Measurements from ENCODE around the gene PDE6C.
A peak's percentile ranks its signal among the peaks of the same experiment; 100 is the strongest.
"Not testable (repeated sequence)": the region's sequence is repeated elsewhere in the genome, so short reads cannot be mapped to it uniquely, and the experiment has no call there.

The PDE6C gene

GRCh38 chr10:93630625-93631557 is 18.6 kb downstream of the PDE6C start:
- DNase-seq (ENCODE audit: low read depth) = no peak

DNA sequence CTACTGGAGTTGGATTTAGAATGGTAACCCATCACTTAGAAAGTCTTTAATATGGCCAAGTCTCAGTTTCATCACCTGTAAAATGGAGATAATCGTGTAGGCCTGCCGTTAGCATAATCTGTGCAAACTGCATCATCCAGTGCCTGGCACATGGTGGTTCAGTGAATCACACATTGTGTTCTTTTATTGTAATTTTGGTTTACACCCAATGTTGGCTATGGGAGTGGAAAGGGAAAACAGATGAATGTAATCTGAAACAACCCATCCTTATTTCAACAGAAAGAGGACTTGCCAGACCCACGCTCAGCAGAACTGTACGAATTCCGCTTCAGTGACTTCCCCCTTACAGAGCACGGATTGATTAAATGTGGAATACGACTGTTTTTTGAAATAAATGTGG is 27.5 kb downstream of the PDE6C start:
- DNase-seq (ENCODE audit: low read depth) = no peak

DNA sequence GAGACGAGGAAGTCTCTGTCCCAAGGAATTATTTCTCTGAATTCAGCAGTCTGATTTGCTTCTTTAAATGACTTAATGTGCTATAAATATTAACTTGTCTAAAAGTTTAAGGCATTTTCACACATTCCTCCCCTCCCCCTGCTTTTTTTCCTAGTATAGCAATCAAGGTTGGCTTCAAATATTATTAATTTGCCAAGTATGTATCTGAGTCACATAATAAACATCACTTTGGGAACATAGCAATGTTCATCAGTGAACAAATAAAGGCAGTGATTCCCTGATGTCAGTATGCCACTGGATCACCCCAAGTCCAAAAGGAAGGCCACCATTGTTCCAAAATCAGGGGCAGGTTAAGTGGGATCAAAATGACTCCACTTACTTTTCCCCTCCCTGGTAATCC is 40.5 kb downstream of the PDE6C start:
- peak; percentile 11 for DNase-seq (ENCODE audit: low read depth)

DNA sequence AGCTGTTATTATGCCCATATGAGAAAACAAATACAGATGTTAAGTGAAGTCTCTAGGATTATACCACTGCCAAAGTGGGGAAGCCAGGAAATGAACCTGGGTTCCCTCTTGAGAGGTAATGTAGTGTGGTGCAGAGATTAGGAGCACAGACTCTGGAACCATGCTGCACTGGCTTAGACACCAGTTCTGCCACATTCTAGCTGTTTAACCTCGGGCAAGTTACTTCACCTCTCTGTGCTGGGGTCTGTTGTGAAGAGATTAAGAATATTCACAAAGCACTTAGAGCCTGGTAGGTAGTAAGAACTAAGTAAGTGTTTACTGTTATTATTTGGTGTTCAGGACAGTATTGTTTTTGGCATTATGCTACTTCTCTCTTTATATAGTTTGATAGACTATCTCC is 41.9 kb downstream of the PDE6C start:
- DNase-seq (ENCODE audit: low read depth) = no peak

DNA sequence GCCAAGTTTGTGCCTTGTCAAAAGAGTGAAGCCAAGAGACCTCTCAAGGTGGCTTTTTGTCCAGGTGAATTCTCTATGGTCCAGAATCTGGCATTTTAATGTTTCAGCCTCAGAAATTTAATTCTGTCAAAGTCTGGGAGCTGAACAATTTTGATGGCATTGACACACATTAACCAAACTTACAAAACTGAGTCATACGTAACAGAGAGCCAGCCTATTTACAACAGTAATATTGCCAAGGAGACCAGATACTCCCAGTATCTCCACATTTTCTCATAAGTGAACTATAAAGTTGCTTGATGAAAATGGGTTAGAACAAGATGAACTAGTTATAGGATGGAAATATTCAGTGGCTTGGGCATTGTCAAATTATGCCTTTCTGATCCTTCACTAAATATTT is 43.8 kb downstream of the PDE6C start:
- DNase-seq (ENCODE audit: low read depth) = no peak

DNA sequence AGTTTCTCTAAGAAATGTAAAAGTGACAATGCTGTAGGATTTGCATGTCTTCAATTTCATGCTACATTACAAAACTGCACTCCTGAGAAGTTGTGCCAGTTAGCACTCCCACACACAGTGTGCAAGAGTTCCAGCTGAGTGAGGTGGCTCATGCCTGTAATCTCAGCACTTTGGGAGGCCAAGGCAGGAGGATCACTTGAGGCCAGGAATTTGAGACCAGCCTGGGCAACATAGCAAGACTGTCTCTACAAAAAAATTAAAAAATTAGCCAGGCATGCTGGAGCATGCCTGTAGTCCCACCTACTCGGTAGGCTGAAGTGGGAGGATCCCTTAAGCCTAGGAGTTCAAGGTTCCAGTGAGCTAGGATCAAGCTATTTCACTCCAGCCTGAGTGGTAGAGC is 45.4 kb downstream of the PDE6C start:
- DNase-seq (ENCODE audit: low read depth) = no peak

DNA sequence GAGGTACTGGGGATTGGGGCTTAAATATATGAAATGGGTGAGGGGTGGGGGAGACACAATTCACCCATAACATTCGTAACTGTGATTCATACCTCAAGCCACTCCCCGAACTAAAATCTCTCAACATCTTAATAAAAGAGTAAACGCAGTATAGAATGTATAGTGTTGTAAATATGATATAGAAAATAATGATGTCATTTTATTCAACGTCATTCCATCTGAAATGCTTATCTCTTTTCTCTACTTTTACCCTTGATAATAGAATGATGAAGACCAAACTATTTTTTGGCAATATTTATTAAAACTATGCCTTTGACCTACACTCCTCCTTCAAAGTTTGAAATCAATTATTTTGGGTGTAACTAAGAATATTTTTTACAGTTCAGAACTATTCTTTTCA is 53.7 kb downstream of the PDE6C start:
- DNase-seq (ENCODE audit: low read depth) = no peak

GRCh38 chr10:93667795-93668194 is 55.5 kb downstream of the PDE6C start:
- no peak for DNase-seq (ENCODE audit: low read depth)

GRCh38 chr10:93670372-93670771 is 58.0 kb downstream of the PDE6C start:
- no peak for DNase-seq (ENCODE audit: low read depth)

- DNase-seq (ENCODE audit: low read depth) = no peak
Observed at GRCh38 chr10:93671042-93671441, 58.7 kb downstream of the PDE6C start.

DNA sequence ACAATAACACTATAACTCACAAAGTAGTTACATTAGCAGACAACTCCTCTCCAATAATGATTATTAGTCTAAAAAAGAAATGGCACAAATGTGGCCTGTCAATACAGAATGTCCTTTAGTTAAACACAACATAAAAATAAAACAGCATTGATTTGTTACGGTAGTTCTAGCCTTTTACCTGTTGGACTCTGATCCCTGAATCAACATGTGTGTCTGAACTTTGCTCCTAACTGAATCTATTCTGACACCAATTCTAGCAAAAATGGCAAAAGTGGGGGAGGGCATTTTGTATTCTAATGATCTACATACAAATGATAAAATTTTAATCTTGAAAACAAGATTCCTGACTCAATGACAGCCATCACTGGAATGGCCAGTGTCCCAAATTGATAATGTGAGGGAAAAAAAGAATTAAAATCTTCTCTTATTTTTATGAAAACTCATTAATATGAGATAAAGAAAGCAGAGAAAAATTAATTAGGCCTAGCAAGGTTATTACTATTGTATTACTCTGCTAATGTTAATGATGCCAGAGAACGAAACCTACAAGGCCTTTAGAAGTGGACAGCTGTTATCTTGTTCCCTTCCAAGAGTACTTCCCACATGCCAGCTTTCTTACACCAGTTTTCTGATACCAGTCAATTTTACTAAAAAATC is 59.8 kb downstream of the PDE6C start:
- DNase-seq (ENCODE audit: low read depth) = no peak

DNA sequence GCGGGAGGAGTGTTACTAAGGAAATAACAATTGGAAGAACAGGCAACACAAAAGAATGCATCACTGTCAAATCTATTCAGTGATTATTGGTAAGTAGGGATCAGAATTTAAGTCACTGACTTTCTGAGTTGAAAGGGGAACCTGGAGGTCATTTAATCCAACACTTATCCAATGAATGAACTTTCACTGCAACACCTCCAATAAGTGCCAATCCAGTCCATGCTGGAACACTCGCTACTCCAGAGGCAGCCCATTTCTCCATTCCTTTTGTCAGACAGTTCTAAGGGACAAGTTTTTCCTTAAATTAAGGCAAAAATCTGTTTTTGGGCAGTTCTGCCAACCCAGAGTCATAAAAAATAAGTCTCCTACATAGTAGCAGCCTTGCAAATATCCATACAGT is 60.6 kb downstream of the PDE6C start:
- DNase-seq (ENCODE audit: low read depth) = no peak

DNA sequence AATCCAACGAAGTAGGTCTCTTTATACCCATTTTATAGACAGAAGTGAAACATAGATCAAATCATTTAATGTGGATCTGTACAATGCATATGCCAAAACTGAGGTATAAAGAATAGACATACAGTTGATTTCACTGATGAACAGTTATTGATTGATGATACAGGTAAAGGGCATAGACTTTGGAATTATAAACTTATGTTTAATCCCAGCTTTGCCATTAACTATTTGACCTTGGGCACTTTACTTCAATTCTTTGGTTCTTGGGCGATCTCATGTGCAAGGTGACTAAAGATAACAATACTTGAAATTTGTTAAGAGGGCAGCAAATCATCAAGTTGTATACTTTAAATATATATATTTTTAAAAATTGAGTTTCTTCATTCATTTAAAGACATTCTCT is 61.5 kb downstream of the PDE6C start:
- DNase-seq (ENCODE audit: low read depth) = no peak

DNA sequence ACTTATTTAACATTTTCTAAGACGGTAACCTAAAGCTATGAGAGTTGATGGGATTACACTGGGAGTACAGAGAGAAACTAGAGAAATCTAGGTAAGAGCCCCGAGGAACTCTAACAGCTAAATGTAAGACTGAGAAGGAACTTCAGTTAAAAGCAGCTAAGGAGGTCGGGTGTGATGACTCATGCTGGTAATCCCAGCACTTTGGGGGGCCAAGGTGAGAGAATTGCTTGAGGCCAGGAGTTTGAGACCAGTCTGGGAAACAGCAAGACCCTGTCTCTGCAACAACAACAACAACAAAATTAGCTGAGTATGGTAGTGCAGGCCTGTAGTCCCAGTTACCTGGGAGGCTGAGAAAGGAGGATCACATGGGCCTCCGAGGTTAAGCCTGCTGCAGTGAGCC is 66.0 kb downstream of the PDE6C start:
- DNase-seq (ENCODE audit: low read depth) = no peak

DNA sequence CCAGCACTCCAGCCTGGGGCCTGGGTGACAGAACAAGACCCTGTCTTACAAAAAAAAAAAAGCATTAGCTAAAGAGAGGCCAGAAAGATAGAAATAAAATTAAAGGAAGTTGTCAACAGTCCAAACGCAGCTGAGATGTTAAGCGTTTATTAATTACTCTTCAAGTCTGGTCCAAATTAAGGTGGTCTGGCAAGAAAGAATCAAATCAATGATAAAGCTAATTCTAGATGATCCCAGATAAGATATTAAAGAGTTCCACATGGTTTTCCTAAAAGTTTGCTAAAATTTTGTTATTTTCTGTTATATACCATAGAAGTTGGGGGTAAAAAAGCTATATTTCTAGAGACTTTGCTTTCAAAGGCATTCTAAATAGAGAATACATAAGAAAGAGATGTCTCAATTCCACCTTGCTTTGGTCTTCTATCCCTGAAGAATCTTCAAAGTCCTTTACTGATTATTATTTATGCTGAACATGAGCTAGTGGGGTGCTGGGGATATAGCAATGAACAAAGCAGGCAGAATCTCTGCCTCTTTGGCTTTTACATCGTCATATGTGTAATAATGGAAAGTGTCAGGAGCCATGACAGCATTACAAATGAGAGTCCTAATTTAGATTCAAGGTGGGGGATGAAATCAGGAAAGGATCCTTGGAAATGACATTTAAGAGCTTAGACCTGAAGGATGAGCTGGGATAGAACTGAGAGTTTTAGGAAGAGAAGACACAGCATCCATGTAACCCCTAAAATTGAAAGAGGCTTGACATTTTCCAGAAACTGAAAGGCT is 66.7 kb downstream of the PDE6C start:
- DNase-seq (ENCODE audit: low read depth) = no peak

GRCh38 chr10:93680412-93681047 is 68.2 kb downstream of the PDE6C start:
- peak; percentile 7 for DNase-seq (ENCODE audit: low read depth)

DNA sequence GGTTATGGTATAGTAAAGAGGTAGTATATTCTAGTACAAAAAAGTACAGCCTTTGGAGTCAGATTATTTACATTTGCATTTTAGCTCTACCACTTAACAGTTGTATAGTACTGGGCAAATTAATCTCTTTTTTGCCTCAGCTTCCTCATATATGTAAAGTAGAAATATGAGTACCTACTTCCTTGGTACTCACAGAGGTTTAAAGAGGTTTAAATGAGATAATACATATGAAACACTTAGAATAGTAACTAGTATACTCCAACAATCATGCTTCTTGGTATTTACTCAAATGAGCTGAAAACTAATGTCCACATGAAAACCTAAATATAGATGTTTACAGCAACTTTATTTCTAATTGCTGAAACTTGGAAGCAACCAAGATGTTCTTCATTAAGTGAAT is 75.4 kb downstream of the PDE6C start:
- no peak for DNase-seq (ENCODE audit: low read depth)

DNA sequence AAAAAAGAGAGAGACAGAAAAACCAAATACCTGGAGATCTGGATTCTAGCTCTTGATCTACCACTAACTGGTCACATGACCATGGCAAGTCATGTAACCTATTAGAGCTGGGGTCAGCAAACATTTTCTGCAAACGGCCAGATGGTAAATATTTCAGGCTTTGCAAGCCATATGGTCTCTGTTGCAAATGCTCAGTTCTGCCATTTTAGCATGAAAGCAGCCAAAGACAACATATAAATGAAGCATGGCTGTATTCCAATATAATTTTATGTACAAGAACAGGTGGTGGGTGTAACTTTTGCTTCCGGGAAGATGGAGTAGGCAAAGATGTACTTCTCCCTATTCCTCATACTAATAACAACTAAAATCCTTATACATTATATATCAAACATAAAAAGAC is 83.4 kb downstream of the PDE6C start:
- DNase-seq (ENCODE audit: low read depth) = no peak

- not testable (repeated sequence) for DNase-seq (ENCODE audit: low read depth)
Observed at GRCh38 chr10:93696582-93696981, 84.2 kb downstream of the PDE6C start.

DNA sequence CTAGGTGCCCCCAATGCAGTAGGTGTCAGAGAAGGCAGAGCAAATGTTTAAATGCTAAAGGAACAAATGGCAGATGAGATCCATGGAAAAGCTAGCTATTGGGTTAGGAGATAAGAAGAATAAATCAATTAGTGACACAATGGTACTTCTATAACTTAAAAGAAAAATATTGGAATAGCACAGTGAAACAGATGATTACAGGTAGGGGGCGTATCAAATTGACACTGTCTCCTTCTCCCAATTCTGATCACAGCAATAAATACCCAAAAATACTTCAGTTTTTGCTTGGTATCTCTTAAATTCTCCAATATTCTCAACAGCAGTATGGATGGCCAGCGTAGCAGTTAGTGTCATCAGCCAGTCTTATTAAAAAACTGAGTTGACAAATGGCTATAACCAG is 84.9 kb downstream of the PDE6C start:
- no peak for DNase-seq (ENCODE audit: low read depth)

DNA sequence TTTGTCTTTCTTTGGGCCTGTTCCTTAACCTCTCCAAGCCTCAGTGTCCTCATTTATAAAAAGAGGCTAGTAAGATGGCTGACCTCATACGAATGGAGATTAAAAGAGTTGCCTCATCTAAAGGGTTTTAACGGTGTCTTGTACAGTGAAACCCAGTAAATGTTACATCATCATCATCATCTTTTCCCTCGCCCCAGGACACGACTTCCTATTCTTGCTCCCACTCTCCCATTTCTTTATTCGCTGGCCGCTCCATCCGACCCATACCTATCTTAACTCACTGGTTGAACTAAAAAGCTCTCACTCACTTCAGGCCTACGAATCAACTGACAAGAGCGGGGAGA is 89.5 kb downstream of the PDE6C start:
- no peak for DNase-seq (ENCODE audit: low read depth)

DNA sequence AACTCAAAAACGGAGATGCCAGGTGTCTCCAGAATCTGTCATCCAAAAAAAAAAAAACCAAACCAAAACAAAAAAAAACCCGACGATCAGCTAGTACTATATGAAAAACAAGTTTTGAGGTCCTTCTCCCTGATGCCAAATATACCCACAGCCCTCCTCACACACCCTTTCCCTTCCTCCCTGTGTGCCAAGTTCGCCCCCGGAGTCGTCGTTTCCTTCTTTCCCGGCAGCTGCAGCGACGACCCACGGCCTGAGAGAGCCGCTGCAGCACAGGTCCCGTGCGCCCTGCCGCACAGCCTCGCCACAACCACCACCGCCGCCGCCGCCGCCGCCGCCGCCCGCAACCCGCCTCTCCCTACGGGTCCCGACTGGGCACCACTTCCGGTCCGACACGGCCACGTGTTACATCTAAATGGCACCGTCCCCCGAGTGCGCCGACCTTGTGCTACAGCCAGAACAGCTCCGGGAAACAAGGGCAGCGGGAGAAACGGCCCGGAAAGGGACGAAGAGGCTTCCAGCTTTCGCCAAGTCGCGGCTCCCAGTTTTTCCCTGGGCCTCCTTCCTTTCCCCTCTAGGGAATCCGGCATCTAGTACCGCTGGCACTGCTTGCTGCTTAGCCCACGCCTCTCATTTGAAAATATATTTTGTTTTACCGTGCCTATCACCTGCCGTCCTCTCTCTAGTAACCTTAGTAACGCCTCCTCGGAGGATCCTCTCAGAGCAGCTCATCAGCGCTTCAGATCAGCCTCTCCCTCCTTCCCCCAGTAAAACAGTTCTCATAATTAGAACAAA is 90.1 kb downstream of the PDE6C start, which contains the start of gene FRA10AC1:
FRA10AC1 (minus strand) TSS at position 383 of the 792 bp plus-strand sequence. CDS start 2,486 bp downstream, outside the sequence.
- DNase-seq (ENCODE audit: low read depth) = peak; percentile 49
